Glomerular visceral epithelial cell (primary cell): ENCODE results near the gene REEP2.
"Not testable (repeated sequence)": the region's sequence is repeated elsewhere in the genome, so short reads cannot be mapped to it uniquely, and the experiment has no call there.

Experiments used
- DNase-seq: peaks from one replicate; pipeline ENCODE4 v3.0.0-alpha.2; 2016; ENCODE audit errors: extremely low spot score

REEP2 gene

DNA sequence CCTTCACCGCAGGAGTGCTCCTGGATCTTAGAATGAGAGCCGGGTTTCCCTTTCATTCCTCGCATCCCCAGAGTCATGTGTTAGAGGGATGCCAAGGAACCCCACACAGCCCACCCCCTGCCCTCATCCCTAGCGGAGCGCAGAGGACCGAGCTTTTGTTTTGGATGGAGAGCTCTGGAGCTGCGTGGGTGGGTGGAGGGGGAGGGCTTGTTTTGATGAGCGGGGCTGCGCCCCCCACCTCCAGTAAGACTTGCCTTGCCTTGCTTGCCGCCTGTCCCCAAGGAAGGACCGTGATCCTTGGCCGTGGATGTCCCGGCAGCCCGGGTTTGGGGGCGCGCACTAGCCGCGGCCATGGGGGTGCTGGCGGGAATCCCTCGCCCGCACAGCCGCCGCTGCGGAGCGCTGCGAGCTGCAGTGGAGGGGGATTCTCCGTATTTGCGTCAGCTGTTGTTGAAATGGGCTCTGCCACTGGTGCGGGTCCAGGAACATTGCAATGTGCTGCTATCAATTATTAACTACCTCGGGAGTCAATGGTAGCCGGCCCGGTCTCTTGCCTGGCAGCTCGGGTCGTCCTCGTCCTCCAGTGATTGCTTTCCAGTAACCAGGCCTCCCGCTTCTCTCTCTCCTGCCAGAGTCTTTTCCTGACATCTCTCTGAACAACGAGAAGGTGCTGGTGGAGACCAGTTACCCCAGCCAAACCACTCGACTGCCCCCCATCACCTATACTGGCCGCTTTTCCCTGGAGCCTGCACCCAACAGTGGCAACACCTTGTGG lies 27.5 kb downstream of the REEP2 start:
- DNase-seq, result no peak

DNA sequence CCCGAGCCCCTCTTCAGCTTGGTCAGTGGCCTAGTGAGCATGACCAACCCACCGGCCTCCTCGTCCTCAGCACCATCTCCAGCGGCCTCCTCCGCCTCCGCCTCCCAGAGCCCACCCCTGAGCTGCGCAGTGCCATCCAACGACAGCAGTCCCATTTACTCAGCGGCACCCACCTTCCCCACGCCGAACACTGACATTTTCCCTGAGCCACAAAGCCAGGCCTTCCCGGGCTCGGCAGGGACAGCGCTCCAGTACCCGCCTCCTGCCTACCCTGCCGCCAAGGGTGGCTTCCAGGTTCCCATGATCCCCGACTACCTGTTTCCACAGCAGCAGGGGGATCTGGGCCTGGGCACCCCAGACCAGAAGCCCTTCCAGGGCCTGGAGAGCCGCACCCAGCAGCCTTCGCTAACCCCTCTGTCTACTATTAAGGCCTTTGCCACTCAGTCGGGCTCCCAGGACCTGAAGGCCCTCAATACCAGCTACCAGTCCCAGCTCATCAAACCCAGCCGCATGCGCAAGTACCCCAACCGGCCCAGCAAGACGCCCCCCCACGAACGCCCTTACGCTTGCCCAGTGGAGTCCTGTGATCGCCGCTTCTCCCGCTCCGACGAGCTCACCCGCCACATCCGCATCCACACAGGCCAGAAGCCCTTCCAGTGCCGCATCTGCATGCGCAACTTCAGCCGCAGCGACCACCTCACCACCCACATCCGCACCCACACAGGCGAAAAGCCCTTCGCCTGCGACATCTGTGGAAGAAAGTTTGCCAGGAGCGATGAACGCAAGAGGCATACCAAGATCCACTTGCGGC lies 28.2 kb downstream of the REEP2 start:
- peak; percentile 70 for DNase-seq

DNA sequence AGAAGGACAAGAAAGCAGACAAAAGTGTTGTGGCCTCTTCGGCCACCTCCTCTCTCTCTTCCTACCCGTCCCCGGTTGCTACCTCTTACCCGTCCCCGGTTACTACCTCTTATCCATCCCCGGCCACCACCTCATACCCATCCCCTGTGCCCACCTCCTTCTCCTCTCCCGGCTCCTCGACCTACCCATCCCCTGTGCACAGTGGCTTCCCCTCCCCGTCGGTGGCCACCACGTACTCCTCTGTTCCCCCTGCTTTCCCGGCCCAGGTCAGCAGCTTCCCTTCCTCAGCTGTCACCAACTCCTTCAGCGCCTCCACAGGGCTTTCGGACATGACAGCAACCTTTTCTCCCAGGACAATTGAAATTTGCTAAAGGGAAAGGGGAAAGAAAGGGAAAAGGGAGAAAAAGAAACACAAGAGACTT lies 28.9 kb downstream of the REEP2 start:
- DNase-seq, result peak; percentile 61

DNA sequence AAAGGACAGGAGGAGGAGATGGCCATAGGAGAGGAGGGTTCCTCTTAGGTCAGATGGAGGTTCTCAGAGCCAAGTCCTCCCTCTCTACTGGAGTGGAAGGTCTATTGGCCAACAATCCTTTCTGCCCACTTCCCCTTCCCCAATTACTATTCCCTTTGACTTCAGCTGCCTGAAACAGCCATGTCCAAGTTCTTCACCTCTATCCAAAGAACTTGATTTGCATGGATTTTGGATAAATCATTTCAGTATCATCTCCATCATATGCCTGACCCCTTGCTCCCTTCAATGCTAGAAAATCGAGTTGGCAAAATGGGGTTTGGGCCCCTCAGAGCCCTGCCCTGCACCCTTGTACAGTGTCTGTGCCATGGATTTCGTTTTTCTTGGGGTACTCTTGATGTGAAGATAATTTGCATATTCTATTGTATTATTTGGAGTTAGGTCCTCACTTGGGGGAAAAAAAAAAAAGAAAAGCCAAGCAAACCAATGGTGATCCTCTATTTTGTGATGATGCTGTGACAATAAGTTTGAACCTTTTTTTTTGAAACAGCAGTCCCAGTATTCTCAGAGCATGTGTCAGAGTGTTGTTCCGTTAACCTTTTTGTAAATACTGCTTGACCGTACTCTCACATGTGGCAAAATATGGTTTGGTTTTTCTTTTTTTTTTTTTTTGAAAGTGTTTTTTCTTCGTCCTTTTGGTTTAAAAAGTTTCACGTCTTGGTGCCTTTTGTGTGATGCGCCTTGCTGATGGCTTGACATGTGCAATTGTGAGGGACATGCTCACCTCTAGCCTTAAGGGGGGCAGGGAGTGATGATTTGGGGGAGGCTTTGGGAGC lies 29.5 kb downstream of the REEP2 start:
- DNase-seq, result peak; percentile 57

DNA sequence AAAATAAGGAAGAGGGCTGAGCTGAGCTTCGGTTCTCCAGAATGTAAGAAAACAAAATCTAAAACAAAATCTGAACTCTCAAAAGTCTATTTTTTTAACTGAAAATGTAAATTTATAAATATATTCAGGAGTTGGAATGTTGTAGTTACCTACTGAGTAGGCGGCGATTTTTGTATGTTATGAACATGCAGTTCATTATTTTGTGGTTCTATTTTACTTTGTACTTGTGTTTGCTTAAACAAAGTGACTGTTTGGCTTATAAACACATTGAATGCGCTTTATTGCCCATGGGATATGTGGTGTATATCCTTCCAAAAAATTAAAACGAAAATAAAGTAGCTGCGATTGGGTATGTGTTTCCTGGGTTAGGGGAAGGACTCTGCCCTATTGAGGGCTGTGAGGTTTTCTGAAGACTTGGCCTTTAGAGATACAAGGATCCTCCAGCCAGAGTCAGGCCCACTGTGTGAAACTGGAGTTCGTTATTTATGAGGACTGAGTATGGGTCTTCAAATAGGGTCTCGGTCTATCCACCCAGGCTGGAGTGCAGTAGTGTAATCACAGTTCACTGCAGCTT lies 30.2 kb downstream of the REEP2 start:
- DNase-seq, result peak; percentile 62

DNA sequence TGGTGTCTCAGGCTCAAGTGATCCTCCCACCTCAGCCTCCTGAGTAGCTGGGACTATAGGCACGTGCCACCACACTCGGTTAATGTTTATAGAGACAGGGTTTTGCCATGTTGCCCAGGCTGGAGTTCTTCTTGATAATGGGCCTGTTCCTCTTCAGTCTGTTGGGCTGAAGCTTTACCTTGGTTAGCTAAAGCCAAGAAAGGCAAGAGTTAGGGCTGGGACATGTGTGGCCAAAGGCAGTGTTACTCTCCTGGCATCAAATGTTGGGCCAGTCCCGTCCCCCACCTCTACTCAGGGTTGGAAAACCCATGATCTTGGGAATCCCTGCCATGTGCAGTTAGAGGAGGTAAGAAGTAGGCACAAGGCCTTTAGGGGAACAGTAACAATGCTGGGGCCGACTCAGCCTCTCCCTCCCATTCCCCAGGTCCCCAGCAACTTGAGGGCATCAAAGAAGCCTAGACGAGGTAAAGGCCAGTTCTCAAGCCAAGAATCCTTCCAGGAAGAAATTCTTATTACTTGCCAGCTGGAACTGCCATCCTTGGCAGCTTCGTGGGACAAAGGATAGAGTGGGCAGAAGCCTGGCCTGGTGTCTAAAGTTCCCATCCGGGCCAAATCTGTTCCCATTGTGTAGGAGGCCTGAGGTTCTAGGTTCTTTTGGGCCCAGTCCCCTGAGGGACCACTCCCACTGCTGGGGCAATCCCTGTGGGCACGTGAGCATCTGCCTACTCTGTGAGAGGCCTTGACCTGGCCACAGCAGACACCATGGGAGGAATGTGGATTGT lies 30.9 kb downstream of the REEP2 start:
- peak; percentile 65 for DNase-seq

DNA sequence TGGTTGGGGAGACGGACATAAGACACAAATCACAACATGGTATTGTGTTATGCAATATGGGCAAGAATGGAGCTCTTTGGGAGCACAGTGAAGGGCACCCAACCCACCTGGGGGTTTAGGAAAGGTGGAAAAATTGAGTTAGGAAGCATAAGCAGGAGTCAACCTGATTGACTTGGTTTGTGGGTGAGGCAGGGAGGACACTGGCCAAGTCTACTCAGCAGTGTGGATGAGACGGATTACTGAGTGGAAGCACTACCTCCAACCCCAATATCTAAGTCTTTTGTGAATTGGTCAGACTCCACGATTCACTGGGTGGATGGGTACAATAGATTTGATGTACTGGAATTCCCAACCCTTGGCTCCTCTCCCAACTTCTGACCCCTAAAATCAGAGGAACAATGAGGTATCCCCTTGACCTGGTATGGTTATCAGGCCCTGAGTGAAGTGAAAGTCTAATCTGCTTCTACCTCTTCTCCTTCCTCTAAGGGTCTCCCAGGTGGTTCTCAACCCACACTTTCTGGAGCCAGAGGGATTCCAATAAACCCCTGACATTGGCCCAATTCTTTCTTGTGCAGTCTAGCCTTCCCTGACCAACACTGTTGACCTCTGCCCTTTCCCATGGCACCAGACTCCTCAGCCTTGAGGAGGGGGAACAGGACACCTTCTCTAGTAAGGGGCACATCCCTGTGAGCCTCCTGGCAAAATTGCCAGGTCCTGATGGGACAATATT lies 31.6 kb downstream of the REEP2 start:
- DNase-seq, result no peak

DNA sequence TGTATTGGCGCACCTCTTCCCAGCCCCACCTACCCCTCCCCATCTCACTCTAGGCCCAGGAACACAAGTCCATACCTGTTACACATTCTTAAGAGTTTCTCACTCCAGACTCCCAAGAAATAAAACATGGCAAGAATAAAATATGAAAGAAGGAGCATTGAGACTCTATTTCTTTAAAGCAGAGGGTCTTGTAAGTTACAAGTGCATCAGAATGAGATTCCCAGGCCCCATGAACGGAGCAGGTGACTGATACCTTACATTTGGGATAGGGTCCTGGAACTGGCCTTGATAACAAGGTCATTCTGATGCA lies 32.1 kb downstream of the REEP2 start:
- peak; percentile 41 for DNase-seq

DNA sequence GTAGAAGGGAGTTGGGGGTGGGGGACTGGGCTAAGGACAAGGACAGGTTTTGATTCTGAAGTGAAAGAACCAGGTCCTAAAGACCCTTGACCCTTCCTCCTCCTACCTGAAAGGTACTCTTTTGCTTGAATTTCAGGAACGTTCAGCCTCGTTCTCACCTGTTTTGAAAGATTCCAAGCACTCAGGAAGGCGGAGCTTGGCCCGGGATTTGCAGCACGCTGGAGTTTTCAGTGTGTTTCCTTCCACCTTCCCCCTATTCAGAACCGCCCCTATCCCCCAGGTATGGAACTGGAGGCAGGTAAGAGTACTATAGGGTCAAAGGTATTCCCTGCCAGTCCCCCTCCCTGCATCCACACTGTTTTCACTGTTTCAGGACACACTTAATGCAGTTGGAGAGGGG lies 33.5 kb downstream of the REEP2 start:
- DNase-seq, result no peak

DNA sequence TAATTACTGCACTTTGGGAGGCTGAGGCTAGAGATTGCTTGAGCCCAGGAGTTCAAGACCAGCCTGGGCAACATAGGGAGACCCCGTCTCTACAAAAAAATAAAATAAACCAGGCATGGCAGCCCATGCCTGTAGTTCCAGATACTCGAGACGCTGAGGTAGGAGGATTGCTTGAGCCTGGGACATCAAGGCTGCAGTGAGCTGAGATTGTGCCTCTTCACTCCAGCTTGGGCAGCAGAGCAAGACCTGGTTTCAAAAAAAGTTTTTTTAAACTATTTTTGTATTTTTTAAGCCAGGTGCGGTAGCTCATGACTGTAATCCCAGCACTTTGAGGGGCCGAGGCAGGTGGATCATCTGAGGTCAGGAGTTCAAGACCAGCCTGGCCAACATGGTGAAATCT lies 34.3 kb downstream of the REEP2 start:
- not testable (repeated sequence) for DNase-seq

DNA sequence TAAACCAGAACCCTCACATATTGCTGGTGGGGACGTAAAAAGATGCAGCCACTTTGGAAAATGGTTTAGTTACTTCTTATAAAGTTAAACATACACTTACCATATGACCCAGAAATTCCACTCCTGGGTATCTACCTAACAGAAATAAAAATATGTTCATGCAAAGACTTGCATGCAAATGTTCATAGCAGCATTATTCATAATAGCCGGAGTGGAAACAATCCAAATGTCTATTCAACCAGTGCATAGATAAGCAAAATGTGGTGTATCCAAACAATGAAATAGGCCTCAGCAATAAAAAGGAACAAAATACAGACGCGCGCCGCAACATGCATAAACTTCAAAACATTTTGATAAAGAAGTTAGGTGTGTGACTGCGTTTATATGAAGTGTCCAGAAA lies 38.1 kb downstream of the REEP2 start:
- no peak for DNase-seq

DNA sequence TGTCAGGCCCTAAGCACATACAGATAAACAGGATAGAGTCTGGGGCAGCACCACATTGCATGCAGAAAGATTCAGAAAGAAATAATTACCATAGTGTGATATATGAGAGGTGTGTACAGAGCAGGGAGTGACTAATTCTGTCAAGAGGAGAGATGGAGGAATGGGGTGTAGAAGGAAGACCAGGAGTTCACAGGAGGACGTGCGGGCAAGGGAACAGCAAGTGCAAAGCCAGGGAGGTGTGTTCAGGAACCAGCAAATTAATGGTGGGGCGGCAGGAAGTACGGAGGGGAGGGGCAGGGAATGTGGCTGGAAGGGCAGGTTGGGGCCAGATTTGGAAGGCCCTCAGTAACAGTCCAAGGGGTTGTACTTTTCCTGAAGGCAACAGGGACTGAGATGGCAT lies 43.8 kb downstream of the REEP2 start:
- DNase-seq, result no peak

DNA sequence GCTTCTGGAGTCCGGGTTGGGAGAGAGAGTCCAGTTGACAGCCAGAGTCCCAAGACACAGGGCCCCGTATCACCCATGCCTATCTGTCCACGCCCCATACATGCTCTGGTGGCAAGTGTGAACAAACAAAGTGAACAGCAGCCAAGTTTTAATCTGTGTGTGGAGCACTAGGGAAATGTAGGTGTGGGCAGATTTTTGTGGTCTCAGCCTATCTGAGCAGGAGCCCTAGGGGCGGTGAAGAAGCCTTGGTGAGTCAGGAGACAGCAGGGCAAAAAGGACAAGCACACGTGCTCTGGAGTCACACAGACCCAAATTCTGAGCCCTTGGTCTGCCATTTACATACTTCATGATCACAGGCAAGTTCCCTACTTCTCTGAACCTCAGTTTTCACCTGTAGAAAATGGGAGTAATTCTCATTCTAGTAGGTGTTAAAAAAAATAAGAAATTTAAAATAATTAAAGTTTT lies 49.7 kb downstream of the REEP2 start:
- peak; percentile 62 for DNase-seq

DNA sequence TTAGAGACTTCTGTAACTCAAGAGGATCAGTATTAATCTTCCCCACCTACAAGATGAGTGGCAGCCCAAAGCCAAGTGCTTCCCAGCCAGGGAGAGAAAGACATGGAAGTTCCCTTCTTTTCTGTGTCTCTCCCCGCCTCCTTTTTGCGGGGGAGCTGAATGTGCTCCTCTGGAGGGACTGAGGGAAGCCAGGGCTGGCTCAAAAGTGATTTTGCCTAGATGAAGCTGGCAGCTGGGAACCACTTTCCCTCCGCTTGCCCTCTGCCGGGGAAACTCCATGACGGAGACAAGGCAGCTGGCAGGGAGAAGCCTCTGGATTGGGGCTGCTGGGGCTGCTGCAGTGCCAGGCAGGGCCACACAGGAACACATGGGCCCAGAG lies 50.8 kb downstream of the REEP2 start:
- no peak for DNase-seq

DNA sequence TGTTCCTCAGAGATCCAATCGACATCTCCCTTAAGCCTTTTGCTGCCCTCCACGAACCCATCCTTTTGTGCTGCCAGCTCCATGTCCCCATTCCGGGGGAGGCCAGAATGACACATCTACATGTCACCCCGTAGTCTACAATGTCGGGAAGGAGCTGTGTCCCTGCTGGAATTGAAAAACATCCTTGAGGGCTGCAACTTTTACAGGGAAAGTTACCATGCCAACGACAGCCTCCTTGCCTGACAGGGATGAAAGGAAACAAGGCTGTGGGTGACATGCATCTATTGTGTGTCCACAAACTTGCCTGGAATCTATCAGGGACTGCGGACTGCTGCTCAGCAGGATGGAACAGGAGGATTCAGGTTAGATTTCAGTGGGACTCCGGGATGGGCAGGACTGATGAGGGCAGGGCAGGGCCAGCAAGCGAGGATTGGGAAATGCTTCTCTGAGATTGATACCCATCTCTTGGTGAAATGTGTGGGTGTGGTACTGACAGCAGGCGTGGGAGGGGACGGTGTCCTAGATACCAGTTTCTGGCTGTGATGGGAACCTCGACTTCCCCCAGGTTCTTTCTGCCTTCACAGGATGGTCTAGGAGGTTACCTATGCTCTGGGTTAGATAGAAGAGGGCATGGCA lies 51.9 kb downstream of the REEP2 start:
- DNase-seq, result no peak

DNA sequence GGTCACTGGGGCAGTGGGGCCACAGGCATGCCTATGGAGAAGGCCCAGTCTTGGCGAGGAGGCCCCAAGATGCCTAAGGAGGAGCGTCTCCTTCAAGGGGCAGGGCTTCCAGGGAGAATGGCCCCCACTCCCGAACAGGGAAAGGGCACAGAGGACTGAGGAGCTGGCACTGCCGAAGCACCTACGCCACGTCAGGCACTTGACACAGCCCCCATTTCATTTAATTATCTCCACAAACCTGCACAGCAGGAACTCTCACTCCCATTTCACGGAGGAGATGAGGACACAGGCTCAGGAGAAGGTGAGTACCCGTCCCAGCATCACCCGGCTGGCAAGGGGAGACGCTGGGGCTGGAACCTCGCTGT lies 52.4 kb downstream of the REEP2 start:
- no peak for DNase-seq

DNA sequence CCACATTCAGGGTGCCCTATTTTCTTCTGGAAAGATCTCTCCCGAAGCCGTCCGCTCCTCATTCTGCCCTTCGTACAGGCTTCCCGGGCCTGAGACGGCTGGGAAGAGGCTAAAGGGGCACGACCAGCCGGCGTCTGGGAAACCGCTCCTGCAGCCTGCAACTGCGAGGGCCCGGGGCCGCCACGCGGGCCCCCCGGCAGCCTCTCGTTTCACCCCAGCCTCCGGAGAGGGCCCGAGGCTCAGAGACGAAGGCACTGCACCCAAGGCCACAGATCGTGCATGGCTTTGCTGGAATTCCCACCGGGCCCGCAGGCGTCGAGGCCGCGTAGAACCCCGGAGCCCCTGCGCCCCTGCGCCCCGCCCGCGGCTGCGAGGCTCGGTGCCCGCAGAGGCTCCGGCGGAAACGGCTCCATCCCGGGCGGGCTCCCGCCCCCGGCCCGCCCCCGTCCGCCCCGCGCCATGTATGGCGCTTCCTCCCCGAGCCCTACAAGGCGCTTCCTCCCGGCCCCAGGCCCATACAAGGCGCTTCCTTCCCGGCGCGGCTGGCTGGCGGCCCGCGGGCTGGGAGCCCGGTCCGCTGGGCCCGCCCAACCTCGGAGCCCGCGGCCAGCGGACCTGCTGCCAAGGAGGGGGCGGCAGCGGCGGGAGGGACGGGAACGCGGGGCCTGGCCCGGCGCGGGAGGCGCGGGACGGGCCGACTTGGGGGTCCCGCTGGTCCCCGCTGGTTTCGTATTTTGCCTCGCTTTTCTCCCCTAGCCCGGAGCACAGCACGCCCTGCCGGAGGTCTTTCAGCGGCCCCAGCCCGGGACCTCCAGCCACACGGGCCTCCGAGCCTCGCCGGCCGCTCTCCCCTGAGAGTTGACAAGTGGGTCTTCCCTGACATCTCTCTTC lies 53.1 kb downstream of the REEP2 start:
- peak; percentile 91 for DNase-seq

DNA sequence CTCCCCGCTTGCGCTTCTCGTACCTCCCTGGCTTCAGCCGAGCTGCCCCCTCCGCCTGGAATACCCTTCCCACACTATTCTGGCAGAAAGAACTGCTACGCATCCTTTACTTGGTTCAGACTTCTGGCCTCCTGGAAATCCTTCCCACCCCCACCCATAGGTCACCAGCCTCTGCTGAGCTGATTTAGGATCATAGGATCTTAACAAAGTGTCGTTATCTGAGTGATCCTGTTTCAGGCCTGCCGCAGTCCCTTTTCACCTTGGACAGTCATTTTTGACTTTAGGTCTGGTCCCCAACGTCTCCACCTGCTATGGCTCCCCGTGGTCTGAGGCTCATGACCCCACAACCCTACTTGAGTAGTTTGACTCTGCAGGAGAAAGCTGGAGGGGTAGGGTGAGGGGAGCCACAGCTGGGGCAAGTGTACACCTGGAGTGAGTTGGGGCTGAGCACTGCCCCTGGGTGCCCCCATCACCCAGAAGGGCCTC lies 53.7 kb downstream of the REEP2 start:
- no peak for DNase-seq

DNA sequence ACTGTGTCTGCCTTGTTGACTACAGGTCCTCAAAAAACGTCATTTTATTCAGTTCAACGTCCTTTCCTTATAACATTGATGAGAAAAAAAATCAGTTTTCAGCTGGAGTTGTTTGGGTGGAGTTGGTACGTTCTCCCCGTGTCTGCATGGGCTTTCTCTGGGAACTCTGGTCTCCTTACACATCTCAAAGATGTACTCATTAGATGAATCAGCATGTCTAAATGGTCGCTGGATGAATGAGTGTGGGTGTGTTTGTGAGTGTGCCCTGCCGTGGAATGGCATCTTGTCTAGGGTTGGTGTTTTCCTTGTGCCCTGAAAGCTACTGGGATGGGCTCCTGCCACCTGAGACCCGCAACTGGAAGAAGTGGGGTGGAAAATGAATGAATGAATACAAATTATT lies 56.5 kb downstream of the REEP2 start:
- no peak for DNase-seq
